K562 (cell line): ENCODE data around the gene TPX2. TPM values are rescaled to one million over a fixed set of nuclear protein-coding genes. Genes with fewer than 3 reads are reported as not detected.

ENCODE experiments used
- BMI1 ChIP-seq: fragments of 150-350 bp; IDR thresholded peaks from 2 replicates; pipeline ENCODE4 v1.6.1; 2014; ENCODE audit warnings: low read length
- CBFA2T3 ChIP-seq: fragments of 450-650 bp; IDR thresholded peaks from 2 replicates; pipeline ENCODE4 v1.6.1; 2017
- CBX3 ChIP-seq, 2 experiments: IDR thresholded peaks; 1 replicate in 1 of 2; 2 replicates in 1 of 2; pipeline ENCODE4 v1.6.1; 2012; ENCODE audit warnings: inconsistent platforms in 2 of 2, low read length in 2 of 2, borderline replicate concordance in 1 of 2, control low read depth in 1 of 2
- CXXC5 ChIP-seq: fragments of 250-450 bp; sonication (Bioruptor Pico); IDR thresholded peaks from 2 replicates; pipeline ENCODE4 v1.8.0; 2022; ENCODE audit warnings: inconsistent platforms, mild to moderate bottlenecking, moderate library complexity
- ELF1 ChIP-seq: fragments of 200-800 bp; sonication (Bioruptor generic); IDR thresholded peaks from 2 replicates; pipeline ENCODE4 v1.6.1; 2016; ENCODE audit warnings: missing genetic modification characterization, missing compliant biosample characterization
- FOXK1 ChIP-seq: sonication (generic); formaldehyde crosslinking; IDR thresholded peaks from 2 replicates; pipeline ENCODE4 v1.8.0; 2022; ENCODE audit warnings: missing genetic modification reagents, mild to moderate bottlenecking, borderline replicate concordance
- HDAC1 ChIP-seq, 2 experiments: fragments of 450-650 bp; IDR thresholded peaks; 2 replicates each; pipeline ENCODE4 v1.6.1; 2016 to 2017; ENCODE audit warnings: inconsistent platforms in 1 of 2, mild to moderate bottlenecking in 1 of 2, moderate library complexity in 1 of 2
- HMG20A ChIP-seq: fragments of 450-650 bp; formaldehyde crosslinking; conservative IDR thresholded peaks from 2 replicates; pipeline ENCODE4 v1.4.0; 2020; ENCODE audit warnings: mild to moderate bottlenecking, mixed read lengths
- IRF2 ChIP-seq: sonication (generic); formaldehyde crosslinking; IDR thresholded peaks from 2 replicates; pipeline ENCODE4 v1.8.1; 2022; ENCODE audit warnings: mild to moderate bottlenecking, missing genetic modification reagents
- MTA2 ChIP-seq: fragments of 450-650 bp; IDR thresholded peaks from 2 replicates; pipeline ENCODE4 v1.6.1; 2016; ENCODE audit warnings: low read depth
- NR0B1 ChIP-seq: fragments of 450-650 bp; IDR thresholded peaks from one replicate; pipeline ENCODE4 v1.6.1; 2018; ENCODE audit warnings: mild to moderate bottlenecking, moderate library complexity; ENCODE audit not compliant: partially characterized antibody
- NR4A1 ChIP-seq, 2 experiments: fragments of 250-450 bp in 1 of 2; fragments of 450-650 bp in 1 of 2; sonication (Bioruptor Pico) in 1 of 2; IDR thresholded peaks; 2 replicates each; pipeline versions ENCODE4 v1.4.0 to v1.6.1; 2016 to 2020; ENCODE audit warnings: mild to moderate bottlenecking in 2 of 2, missing compliant biosample characterization in 1 of 2, missing genetic modification characterization in 1 of 2, moderate library complexity in 1 of 2
- POLR3A ChIP-seq: IDR thresholded peaks from 2 replicates; pipeline ENCODE4 v1.6.1; 2011; ENCODE audit warnings: borderline replicate concordance, mild to moderate bottlenecking, moderate library complexity; ENCODE audit not compliant: insufficient read length, insufficient read depth; ENCODE audit errors: extremely low read depth
- RBM15 ChIP-seq: fragments of 200-400 bp; formaldehyde crosslinking; IDR thresholded peaks from 2 replicates; pipeline ENCODE4 v1.6.1; 2018; ENCODE audit warnings: mild to moderate bottlenecking, low read length, moderate library complexity; ENCODE audit not compliant: insufficient read depth
- RCOR1 ChIP-seq, 2 experiments: IDR thresholded peaks; 2 replicates each; pipeline ENCODE4 v1.6.1; 2012; ENCODE audit warnings: low read depth in 2 of 2, low read length in 2 of 2, borderline replicate concordance in 1 of 2, improper control_type of control experiment in 1 of 2
- SAP30 ChIP-seq: fragments of 200-600 bp; sonication (generic); IDR thresholded peaks from 2 replicates; pipeline ENCODE4 v1.6.1; 2012; ENCODE audit warnings: borderline replicate concordance, low read depth, mild to moderate bottlenecking, moderate library complexity, low read length, control low read depth, inconsistent platforms; ENCODE audit not compliant: insufficient read depth, poor library complexity, severe bottlenecking
- SMARCA5 ChIP-seq: fragments of 450-650 bp; IDR thresholded peaks from 2 replicates; pipeline ENCODE4 v1.6.1; 2016
- TAF7 ChIP-seq: fragments of 450-650 bp; IDR thresholded peaks from 2 replicates; pipeline ENCODE4 v1.6.1; 2016; ENCODE audit warnings: missing genetic modification characterization, missing compliant biosample characterization
- YBX1 ChIP-seq: fragments of 450-650 bp; IDR thresholded peaks from 2 replicates; pipeline ENCODE4 v1.7.1; 2016; ENCODE audit warnings: mild to moderate bottlenecking
- ZBTB33 ChIP-seq: sonication (generic); formaldehyde crosslinking; IDR thresholded peaks from 2 replicates; pipeline ENCODE4 v1.8.1; 2023; ENCODE audit warnings: mild to moderate bottlenecking, missing genetic modification reagents
- ZNF143 ChIP-seq: sonication (generic); formaldehyde crosslinking; IDR thresholded peaks from 2 replicates; pipeline ENCODE4 v1.9.0; 2022; ENCODE audit warnings: mild to moderate bottlenecking, missing genetic modification reagents
- ZNF174 ChIP-seq: fragments of 250-450 bp; sonication (Bioruptor Pico); IDR thresholded peaks from 2 replicates; pipeline ENCODE4 v1.4.0; 2020; ENCODE audit warnings: mild to moderate bottlenecking
- ZNF668 ChIP-seq: fragments of 250-450 bp; sonication (Bioruptor Pico); IDR thresholded peaks from 2 replicates; pipeline ENCODE4 v1.8.0; 2022; ENCODE audit warnings: mild to moderate bottlenecking, inconsistent platforms
- polyA plus RNA-seq, 8 experiments: library from polyadenylated mRNA; depleted of rRNA in 4 of 8; stranded (reverse) in 5 of 8; unstranded in 3 of 8; fragments of >200 nt; fragmentation: Nextera tagmentation in 2 of 8; fragmentation: Illumina TruSeq in 1 of 8; extraction: Ambion mirVana in 2 of 8; extraction: Trizol in 1 of 8; gene quantifications; 2 replicates each; pipeline versions ENCODE4 v1.2.1 to v1.2.3, GENCODE V29; 2011 to 2014; ENCODE audit warnings: inconsistent platforms in 1 of 8, missing spikeins in 1 of 8
- total RNA-seq, 7 experiments: library from RNA; depleted of rRNA in 6 of 7; stranded (reverse); fragments of >200 nt in 6 of 7; fragmentation: Illumina TruSeq in 2 of 7; extraction: Trizol in 2 of 7; gene quantifications; 2 replicates each; pipeline versions ENCODE4 v1.2.1 to v1.2.3, GENCODE V29; 2011 to 2021; ENCODE audit warnings: low replicate concordance in 1 of 7
- TF ChIP-seq, protein P1 (sequence below): fragments of 150-350 bp; conservative IDR thresholded peaks from 2 replicates; pipeline ENCODE4 v1.6.1; 2014; ENCODE audit warnings: low read length

TPX2 gene
- total and polyA plus RNA-seq, 9 of the 15 experiments (the other 6 are each of a cell fraction or from before 2014, with no cell fraction given): 48.0 to 241 (median 133) TPM

GRCh38 chr20:31839782-31840487 lies 100.8 kb downstream of the TPX2 start (continued):
- TF ChIP-seq RBM15 (no peak), RCOR1 (IDR thresholded peaks at IDR 0.05; ENCODE audit: borderline replicate concordance in 1 of 2, low read depth in 2 of 2, low read length in 2 of 2) (peak in 1 of 2 experiments; percentile 66; a peak in 2 of 4 replicates), ZNF143 (CRISPR knock-in tag) (no peak), ZNF174 (CRISPR knock-in tag) (no peak), TAF7 (tag) (no peak), HMG20A (CRISPR knock-in tag) (no peak), ZBTB33 (CRISPR knock-in tag) (no peak), BMI1 (no peak), HDAC1 (IDR thresholded peaks at IDR 0.05) (no peak), NR4A1 (CRISPR knock-in tag; IDR thresholded peaks at IDR 0.05) (no peak), NR4A1 (tag; IDR thresholded peaks at IDR 0.05) (no peak), POLR3A (no peak), ELF1 (tag) (no peak), MTA2 (no peak), ZNF668 (CRISPR knock-in tag) (no peak), SMARCA5 (peak; percentile 96), CXXC5 (CRISPR knock-in tag) (no peak), FOXK1 (CRISPR knock-in tag) (no peak), IRF2 (no peak), SAP30 (no peak), NR0B1 (no peak), CBFA2T3 (peak; percentile 52), YBX1 (no peak), CBX3 (IDR thresholded peaks at IDR 0.05; ENCODE audit: borderline replicate concordance in 1 of 2, low read length in 2 of 2) (peak in 1 of 2 experiments; percentile 54; a peak in 1 of 3 replicates)
- TF ChIP-seq, protein P1, sequence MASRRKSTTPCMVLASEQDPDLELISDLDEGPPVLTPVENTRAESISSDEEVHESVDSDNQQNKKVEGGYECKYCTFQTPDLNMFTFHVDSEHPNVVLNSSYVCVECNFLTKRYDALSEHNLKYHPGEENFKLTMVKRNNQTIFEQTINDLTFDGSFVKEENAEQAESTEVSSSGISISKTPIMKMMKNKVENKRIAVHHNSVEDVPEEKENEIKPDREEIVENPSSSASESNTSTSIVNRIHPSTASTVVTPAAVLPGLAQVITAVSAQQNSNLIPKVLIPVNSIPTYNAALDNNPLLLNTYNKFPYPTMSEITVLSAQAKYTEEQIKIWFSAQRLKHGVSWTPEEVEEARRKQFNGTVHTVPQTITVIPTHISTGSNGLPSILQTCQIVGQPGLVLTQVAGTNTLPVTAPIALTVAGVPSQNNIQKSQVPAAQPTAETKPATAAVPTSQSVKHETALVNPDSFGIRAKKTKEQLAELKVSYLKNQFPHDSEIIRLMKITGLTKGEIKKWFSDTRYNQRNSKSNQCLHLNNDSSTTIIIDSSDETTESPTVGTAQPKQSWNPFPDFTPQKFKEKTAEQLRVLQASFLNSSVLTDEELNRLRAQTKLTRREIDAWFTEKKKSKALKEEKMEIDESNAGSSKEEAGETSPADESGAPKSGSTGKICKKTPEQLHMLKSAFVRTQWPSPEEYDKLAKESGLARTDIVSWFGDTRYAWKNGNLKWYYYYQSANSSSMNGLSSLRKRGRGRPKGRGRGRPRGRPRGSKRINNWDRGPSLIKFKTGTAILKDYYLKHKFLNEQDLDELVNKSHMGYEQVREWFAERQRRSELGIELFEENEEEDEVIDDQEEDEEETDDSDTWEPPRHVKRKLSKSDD: no peak
